GM12864 (cell line): ENCODE data around the gene TNP2.
"Not testable (repeated sequence)": the region's sequence is repeated elsewhere in the genome, so short reads cannot be mapped to it uniquely, and the experiment has no call there.

Experiments used
- DNase-seq: peaks from one replicate; pipeline ENCODE4 v3.0.0-alpha.2; 2011; ENCODE audit warnings: low read depth
- H3K4me3 ChIP-seq: 2 replicates; pipeline ENCODE4 v1.5.1; 2011; ENCODE audit warnings: mild to moderate bottlenecking, low read depth, low read length, control low read depth
- CTCF ChIP-seq: IDR thresholded peaks from 2 replicates; pipeline ENCODE4 v1.5.1; 2011; ENCODE audit warnings: low read depth, mild to moderate bottlenecking, moderate library complexity, low read length, control low read depth, inconsistent platforms; ENCODE audit errors: missing control alignments

Gene TNP2

GRCh38 chr16:11295672-11296071, 26.5 kb upstream of the TNP2 start:
- no peak overlapping the region for H3K4me3 ChIP-seq
- DNase-seq = no peak
- TF ChIP-seq CTCF = no peak

- no peak for TF ChIP-seq CTCF
- no peak overlapping the region for H3K4me3 ChIP-seq
- DNase-seq = no peak
Observed at GRCh38 chr16:11292076-11292748, 23.1 kb upstream of the TNP2 start.

GRCh38 chr16:11291091-11291703, 22.1 kb upstream of the TNP2 start:
- no peak for DNase-seq
- no peak for TF ChIP-seq CTCF
- no peak overlapping the region for H3K4me3 ChIP-seq

- no peak for DNase-seq
- no peak overlapping the region for H3K4me3 ChIP-seq
- TF ChIP-seq CTCF = no peak
Observed at GRCh38 chr16:11290102-11290893, 21.2 kb upstream of the TNP2 start.

- H3K4me3 ChIP-seq, DNase-seq: not testable (repeated sequence)
Observed at GRCh38 chr16:11289696-11290095, 20.6 kb upstream of the TNP2 start.

- H3K4me3 ChIP-seq = no peak overlapping the region
- no peak for TF ChIP-seq CTCF
- DNase-seq = no peak
Observed at GRCh38 chr16:11289202-11289601, 20.1 kb upstream of the TNP2 start.

GRCh38 chr16:11285842-11286241, 16.7 kb upstream of the TNP2 start:
- TF ChIP-seq CTCF = no peak
- no peak overlapping the region for H3K4me3 ChIP-seq
- no peak for DNase-seq
